CD14-positive monocyte (primary cell): ENCODE results near the gene EXTL1. TPM values are rescaled to one million over a fixed set of nuclear protein-coding genes. Genes with fewer than 3 reads are reported as not detected.

ENCODE experiments used
- DNase-seq, 3 donors: peaks; one replicate each; pipeline ENCODE4 v3.0.0-alpha.2; 2011 to 2022
- H2AFZ ChIP-seq: 2 replicates; pipeline ENCODE4 v1.6.0; 2012; ENCODE audit warnings: mild to moderate bottlenecking, low read depth, low read length, inconsistent platforms; ENCODE audit not compliant: insufficient read depth, poor library complexity, severe bottlenecking
- H3K27ac ChIP-seq, 2 donors: 1 replicate in 1 of 2; 2 replicates in 1 of 2; pipeline ENCODE4 v1.5.1; 2012 to 2013; ENCODE audit warnings: low read length in 2 of 2, control low read depth in 1 of 2, inconsistent platforms in 1 of 2, low read depth in 1 of 2, mild to moderate bottlenecking in 1 of 2
- H3K27me3 ChIP-seq, 2 donors: one replicate each; pipeline versions ENCODE4 v1.6.0 to v1.6.1; 2011 to 2013; ENCODE audit warnings: low read length in 2 of 2; ENCODE audit not compliant: control insufficient read depth in 2 of 2, insufficient read depth in 2 of 2
- H3K36me3 ChIP-seq, 2 donors: replicated peaks in 1 of 2; 1 replicate in 1 of 2; 2 replicates in 1 of 2; pipeline versions ENCODE4 v1.5.1 to v1.6.1; 2012 to 2013; ENCODE audit warnings: low read length in 2 of 2, control low read depth in 1 of 2, inconsistent platforms in 1 of 2, mild to moderate bottlenecking in 1 of 2; ENCODE audit not compliant: insufficient read depth in 2 of 2, control insufficient read depth in 1 of 2
- H3K4me1 ChIP-seq, 2 donors: 1 replicate in 1 of 2; 2 replicates in 1 of 2; pipeline versions ENCODE4 v1.5.1 to v1.6.1; 2012 to 2013; ENCODE audit warnings: low read length in 2 of 2, control low read depth in 1 of 2, inconsistent platforms in 1 of 2, mild to moderate bottlenecking in 1 of 2, moderate library complexity in 1 of 2; ENCODE audit not compliant: insufficient read depth in 2 of 2, control insufficient read depth in 1 of 2
- H3K4me2 ChIP-seq: replicated peaks from 2 replicates; pipeline ENCODE3; 2012; ENCODE audit warnings: low read length, moderate library complexity, mild to moderate bottlenecking; ENCODE audit not compliant: poor library complexity, severe bottlenecking; ENCODE audit errors: extremely low read depth
- H3K4me3 ChIP-seq, 3 experiments: fragments of 200-600 bp in 1 of 3; sonication (generic) in 1 of 3; replicated peaks in 1 of 3; 1 replicate in 2 of 3; 2 replicates in 1 of 3; pipeline ENCODE4 v1.5.1; 2011 to 2013; ENCODE audit warnings: low read length in 3 of 3, mild to moderate bottlenecking in 3 of 3, control low read depth in 2 of 3, low read depth in 2 of 3, inconsistent platforms in 1 of 3, moderate library complexity in 1 of 3
- H3K79me2 ChIP-seq: 2 replicates; pipeline ENCODE4 v1.6.0; 2012; ENCODE audit warnings: mild to moderate bottlenecking, control low read depth, inconsistent platforms, low read length, moderate library complexity; ENCODE audit not compliant: insufficient read depth
- H3K9ac ChIP-seq: 2 replicates; pipeline ENCODE4 v1.6.0; 2017; ENCODE audit warnings: low read length, mild to moderate bottlenecking; ENCODE audit not compliant: insufficient read depth, poor library complexity, severe bottlenecking
- H3K9me3 ChIP-seq, 2 donors: replicated peaks in 1 of 2; 1 replicate in 1 of 2; 2 replicates in 1 of 2; pipeline versions ENCODE4 v1.5.1 to v1.6.1; 2012 to 2013; ENCODE audit warnings: low read length in 2 of 2, control low read depth in 1 of 2; ENCODE audit not compliant: control insufficient read depth in 1 of 2, insufficient read depth in 1 of 2
- H4K20me1 ChIP-seq: 2 replicates; pipeline ENCODE4 v1.6.0; 2012; ENCODE audit warnings: mild to moderate bottlenecking, low read length, control low read depth, moderate library complexity; ENCODE audit not compliant: insufficient read depth
- H3K27ac Mint-ChIP-seq, 7 donors: one replicate each; pipeline ENCODE4 v1.8.0; 2020; ENCODE audit warnings: mild to moderate bottlenecking in 7 of 7, mixed read lengths in 7 of 7, moderate library complexity in 6 of 7, inconsistent platforms in 2 of 7
- H3K27me3 Mint-ChIP-seq, 3 donors: one replicate each; pipeline ENCODE4 v1.8.0; 2021 to 2022; ENCODE audit warnings: low read depth in 3 of 3, mild to moderate bottlenecking in 3 of 3, mixed read lengths in 3 of 3, moderate library complexity in 3 of 3, inconsistent platforms in 1 of 3
- H3K36me3 Mint-ChIP-seq, 2 donors: one replicate each; pipeline ENCODE4 v1.8.0; 2020; ENCODE audit warnings: mixed read lengths in 2 of 2, inconsistent platforms in 1 of 2, mild to moderate bottlenecking in 1 of 2
- H3K4me1 Mint-ChIP-seq: one replicate; pipeline ENCODE4 v1.8.0; 2020; ENCODE audit warnings: mild to moderate bottlenecking, mixed read lengths
- H3K4me3 Mint-ChIP-seq, 2 donors: one replicate each; pipeline ENCODE4 v1.8.0; 2020; ENCODE audit warnings: mild to moderate bottlenecking in 2 of 2, mixed read lengths in 2 of 2, moderate library complexity in 1 of 2
- H3K9me3 Mint-ChIP-seq, 7 donors: one replicate each; pipeline ENCODE4 v1.8.0; 2020 to 2022; ENCODE audit warnings: mixed read lengths in 7 of 7, mild to moderate bottlenecking in 6 of 7, moderate library complexity in 6 of 7, inconsistent platforms in 2 of 7
- CTCF ChIP-seq: fragments of 200-600 bp; IDR thresholded peaks from one replicate; pipeline ENCODE4 v1.8.0; 2022; ENCODE audit warnings: antibody characterized with exemption, mild to moderate bottlenecking
- WGBS: methylation state at CpG from one replicate; pipeline ENCODE4 v1.1.5; 2013; ENCODE audit warnings: missing lambda C conversion rate; ENCODE audit not compliant: insufficient coverage; 5-methylcytosine and 5-hydroxymethylcytosine counted together
- intact Hi-C, 2 donors: fragments of 100-400 bp; cut with micrococcal nuclease; formaldehyde crosslinking; loops; one replicate each; pipeline versions ENCODE4 v1.15.0 to v1.15.1; 2023
- polyA plus RNA-seq, 3 donors: library from polyadenylated mRNA; depleted of rRNA in 1 of 3; unstranded in 2 of 3; stranded (reverse) in 1 of 3; fragments of 300-500 nt in 2 of 3; fragments of >200 nt in 1 of 3; fragmentation: Illumina TruSeq in 2 of 3; gene quantifications; 1 replicate in 2 of 3; 2 replicates in 1 of 3; pipeline ENCODE4 v1.2.3, GENCODE V29; 2012 to 2021

EXTL1 gene
- polyA plus RNA-seq, 3 donors: not detected

GRCh38 chr1:26035959-26036755, 14.6 kb downstream of the EXTL1 start:
- Histone ChIP-seq H3K9me3 (no peaks in the 10 kb centered on the region), H3K4me1 (peaks cover 11 to 21% of the 10 kb centered on the region in 2 donors), H3K79me2 (no peaks in the 10 kb centered on the region), H2AFZ (peak overlapping the region; percentile 95), H3K9ac (peak overlapping the region; percentile 67), H3K4me2 (peak overlapping the region; percentile 96), H3K4me3 (peak overlapping the region; percentile 57 to 83 (median 80)), H3K27me3 (peaks cover 0 to 24% of the 10 kb centered on the region in 2 donors), H3K36me3 (no peaks in the 10 kb centered on the region), H3K27ac (peak overlapping the region in 1 of 2 donors; percentile 36), H4K20me1 (no peaks in the 10 kb centered on the region)
- intact Hi-C loops: loop anchor here (5.0 to 10.0 kb wide), 2 partner anchors 109 to 381 kb away; no protein-coding TSS in a partner anchor
- Mint-ChIP-seq H3K9me3 (peaks cover 0 to 5% (median 0%) of the 10 kb centered on the region in 7 donors), H3K36me3 (no peaks in the 10 kb centered on the region), H3K4me1 (peaks cover 15% of the 10 kb centered on the region), H3K4me3 (peak overlapping the region; percentile 95 to 96), H3K27ac (peak overlapping the region in 5 of 7 donors; percentile 54 to 91 (median 88)), H3K27me3 (peaks cover 25 to 33% (median 26%) of the 10 kb centered on the region in 3 donors)
- TF ChIP-seq CTCF: peak; percentile 98
- 14% methylated on average over 28 of the region's 39 CpGs for WGBS
- DNase-seq: peak; percentile 66 to 75 (median 69)

GRCh38 chr1:26036756-26037281, 15.2 kb downstream of the EXTL1 start:
- peaks cover 15% of the 10 kb centered on the region for H3K4me1 Mint-ChIP-seq
- no peak for TF ChIP-seq CTCF
- H3K9me3 ChIP-seq: no peaks in the 10 kb centered on the region
- DNase-seq: no peak
- peaks cover 26 to 37% (median 26%) of the 10 kb centered on the region in 3 donors for H3K27me3 Mint-ChIP-seq
- H4K20me1 ChIP-seq: no peaks in the 10 kb centered on the region
- H3K27ac Mint-ChIP-seq: no peak overlapping the region
- no peak overlapping the region for H3K4me2 ChIP-seq
- H3K9me3 Mint-ChIP-seq: peaks cover 0 to 5% (median 0%) of the 10 kb centered on the region in 7 donors
- peaks cover 11 to 21% of the 10 kb centered on the region in 2 donors for H3K4me1 ChIP-seq
- no peak overlapping the region for H3K4me3 Mint-ChIP-seq
- no peak overlapping the region for H3K9ac ChIP-seq
- WGBS: 97% methylated on average over 5 of the region's 11 CpGs
- peaks cover 0 to 25% of the 10 kb centered on the region in 2 donors for H3K27me3 ChIP-seq
- intact Hi-C loops: loop anchor here (5.0 to 10.0 kb wide), 2 partner anchors 108 to 380 kb away; no protein-coding TSS in a partner anchor
- no peak overlapping the region for H2AFZ ChIP-seq
- no peak overlapping the region for H3K4me3 ChIP-seq
- H3K36me3 ChIP-seq: no peaks in the 10 kb centered on the region
- H3K79me2 ChIP-seq: no peaks in the 10 kb centered on the region
- no peak overlapping the region for H3K27ac ChIP-seq
- H3K36me3 Mint-ChIP-seq: no peaks in the 10 kb centered on the region
